Activated naive CD4-positive, alpha-beta T cell treated with anti-CD3 and anti-CD28 coated beads, Interleukin-2, amount 50 U/mL, for 72 hours (primary cell): Measurements from ENCODE around the gene ELAC1. TPM values are rescaled to one million over a fixed set of nuclear protein-coding genes. Genes with fewer than 3 reads are reported as not detected.

Experiments
- ATAC-seq, 2 donors: fragments of 150-1000 bp; cut with Tn5 transposase; 2 replicates each; pipeline ENCODE4 v1.10.0; 2021; ENCODE audit warnings: mild to moderate bottlenecking in 2 of 2, moderate library complexity in 2 of 2
- DNase-seq, 2 donors: peaks; one replicate each; pipeline ENCODE4 v3.0.0; 2021 to 2022; ENCODE audit warnings: low spot score in 2 of 2
- H3K27ac Mint-ChIP-seq, 2 donors: one replicate each; pipeline ENCODE4 v1.8.0; 2022; ENCODE audit warnings: mild to moderate bottlenecking in 2 of 2, mixed read lengths in 2 of 2
- H3K36me3 Mint-ChIP-seq, 2 donors: one replicate each; pipeline ENCODE4 v1.8.0; 2022; ENCODE audit warnings: mixed read lengths in 2 of 2
- H3K9me3 Mint-ChIP-seq, 2 donors: one replicate each; pipeline ENCODE4 v1.8.0; 2022; ENCODE audit warnings: mixed read lengths in 2 of 2
- total RNA-seq, 2 donors: library from RNA; stranded (reverse); gene quantifications; one replicate each; pipeline ENCODE4 v1.2.3, GENCODE V29; 2022

The ELAC1 gene
- total RNA-seq, 2 donors from 2014 or later = 1.0 to 5.1 TPM

- H3K9me3 Mint-ChIP-seq = no peaks in the 10 kb centered on the region
These were observed 62.1 kb downstream of the ELAC1 start, which contains the start of gene SMAD4 for GRCh38 chr18:51029694-51030536. Gene SMAD4, plus strand, starts transcription at chr18:51030213. Its CDS starts 16,834 bp downstream, at chr18:51047047.

GRCh38 chr18:51030537-51031258 is 62.9 kb downstream of the ELAC1 start:
- Mint-ChIP-seq H3K36me3 (peaks cover 32 to 36% of the 10 kb centered on the region in 2 donors), H3K9me3 (no peaks in the 10 kb centered on the region), H3K27ac (peak overlapping the region; percentile 98 to 99)
- ATAC-seq (peak; percentile 69 to 74), DNase-seq (peak in 1 of 2 donors; percentile 69)

More at GRCh38 chr18:51029694-51030536, 62.1 kb downstream of the ELAC1 start, which contains the start of gene SMAD4:
- DNase-seq (peak; percentile 98), ATAC-seq (peak; percentile 87 to 91)
- Mint-ChIP-seq H3K36me3 (peaks cover 31 to 33% of the 10 kb centered on the region in 2 donors), H3K27ac (peak within 1 kb of the TSS; percentile 99)

- ATAC-seq (no peak), DNase-seq (no peak)
- Mint-ChIP-seq H3K9me3 (no peaks in the 10 kb centered on the region), H3K36me3 (peaks cover 32 to 36% of the 10 kb centered on the region in 2 donors), H3K27ac (no peak overlapping the region)
These were observed 64.4 kb downstream of the ELAC1 start for GRCh38 chr18:51032193-51032592.

GRCh38 chr18:51037230-51037629 is 69.4 kb downstream of the ELAC1 start:
- Mint-ChIP-seq H3K36me3 (peaks cover 9 to 19% of the 10 kb centered on the region in 2 donors), H3K27ac (peak overlapping the region in 1 of 2 donors; percentile 31), H3K9me3 (no peaks in the 10 kb centered on the region)
- ATAC-seq (peak in 1 of 2 donors; percentile 33), DNase-seq (no peak)

Other genes with a start within 250 kb of the ELAC1 start
- not detected for gene MRO, start 148.0 kb upstream of the ELAC1 start, total RNA-seq
- gene ME2, start 88.9 kb upstream of the ELAC1 start, total RNA-seq = 100 to 1,000 TPM; 117 to 143 TPM
- gene SMAD4, start 62.2 kb downstream of the ELAC1 start, total RNA-seq = 10 to 100 TPM; 86.7 to 90.0 TPM
- gene MEX3C, start 229.6 kb downstream of the ELAC1 start, total RNA-seq = 10 to 100 TPM; 59.0 to 82.5 TPM